ENCODE results near the gene ANP32D.
A peak's percentile ranks its signal among the peaks of the same experiment; 100 is the strongest.
"Not testable (repeated sequence)": the region's sequence is repeated elsewhere in the genome, so short reads cannot be mapped to it uniquely, and the experiment has no call there.

Gene ANP32D

DNA sequence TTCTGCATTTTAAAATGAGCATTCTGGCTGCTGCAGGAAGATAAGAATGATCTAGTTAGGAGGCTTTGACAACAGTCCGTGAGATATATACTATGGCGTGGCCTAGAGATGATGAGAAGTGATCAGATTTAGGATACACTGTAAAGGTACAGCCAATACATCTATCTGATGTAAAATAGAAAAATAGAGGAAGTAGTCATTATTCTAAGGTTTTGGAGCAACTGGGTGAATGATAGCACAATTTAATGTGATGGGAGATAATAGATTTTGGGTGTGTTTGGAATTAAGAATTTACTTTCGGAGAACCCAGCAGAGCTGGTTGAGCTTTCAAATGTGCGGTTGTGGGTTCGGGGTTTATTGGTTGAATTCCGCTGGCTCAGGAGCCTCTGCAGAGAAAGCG, at the start of gene ANP32D:
Gene ANP32D, plus strand, starts transcription at position 301 of the 400 bp plus-strand sequence. CDS start 106 bp downstream, outside the sequence.
- no peak for DNase-seq

DNA sequence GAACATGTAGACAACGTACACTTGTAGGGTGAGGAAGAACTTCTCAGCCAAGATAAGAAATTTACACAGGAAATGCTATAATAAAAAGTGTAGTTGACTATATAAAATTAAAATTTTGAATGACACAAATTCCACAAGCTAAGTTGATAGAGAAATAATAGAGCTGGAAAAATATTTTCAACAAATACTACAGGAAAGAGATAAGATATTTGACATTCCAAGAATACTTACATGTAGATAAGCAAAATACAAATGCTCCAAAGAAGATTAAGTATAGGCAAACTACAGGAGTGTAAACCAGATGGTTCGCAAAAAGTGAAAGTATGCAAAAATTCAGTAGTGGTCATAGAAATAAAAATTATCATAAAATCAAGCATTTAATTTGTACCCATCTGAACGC, 49.2 kb upstream of the ANP32D start:
- no peak for DNase-seq

DNA sequence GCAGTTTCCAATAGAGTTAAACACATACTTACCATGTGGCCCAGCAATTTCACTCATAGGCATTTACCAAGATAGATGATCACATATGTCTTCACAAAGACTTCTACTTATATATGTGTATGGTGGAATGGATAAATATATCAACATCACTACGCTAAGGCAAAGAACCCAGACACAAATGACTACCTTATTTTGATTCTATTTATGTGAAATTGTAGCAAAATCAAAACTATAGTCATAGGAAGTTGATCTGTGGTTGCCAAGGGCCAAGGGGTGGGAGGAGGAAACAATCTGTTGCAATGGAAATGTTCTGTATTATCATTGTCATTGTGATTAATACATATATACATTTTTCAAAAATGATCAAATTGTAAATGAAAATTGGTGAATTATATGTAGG, 47.7 kb upstream of the ANP32D start:
- DNase-seq: no peak

DNA sequence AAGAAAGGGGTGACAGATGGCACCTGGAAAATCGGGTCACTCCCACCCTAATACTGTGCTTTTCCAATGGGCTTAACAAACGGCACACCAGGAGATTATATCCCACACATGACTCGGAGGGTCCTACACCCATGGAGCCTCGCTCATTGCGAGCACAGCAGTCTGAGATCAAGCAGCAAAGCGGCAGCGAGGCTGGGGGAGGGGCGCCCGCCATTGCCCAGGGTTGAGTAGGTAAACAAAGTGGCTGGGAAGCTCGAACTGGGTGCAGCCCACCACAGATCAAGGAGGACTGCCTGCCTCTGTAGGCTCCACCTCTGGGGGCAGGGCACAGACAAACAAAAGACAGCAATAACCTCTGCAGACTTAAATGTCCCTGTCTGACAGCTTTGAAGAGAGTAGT, 38.3 kb upstream of the ANP32D start:
- not testable (repeated sequence) for DNase-seq

DNA sequence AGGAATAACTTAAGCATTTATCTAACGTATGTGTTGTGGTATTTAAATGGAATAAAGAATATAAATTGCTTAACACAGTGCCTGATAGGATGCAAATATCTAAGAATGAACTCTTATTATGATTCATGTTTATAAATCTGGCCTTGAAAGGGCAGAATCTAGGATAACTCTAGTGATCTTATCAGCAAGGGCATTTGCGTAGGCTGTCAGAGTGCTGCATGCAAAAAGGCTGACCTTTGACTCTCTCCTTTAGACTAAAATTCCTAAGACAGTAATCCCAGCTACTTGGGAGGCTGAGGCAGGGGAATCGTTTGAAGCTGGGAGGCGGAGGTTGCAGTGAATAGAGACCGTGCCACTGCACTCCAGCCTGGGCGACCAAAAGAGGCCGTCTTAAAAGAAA, 31.3 kb upstream of the ANP32D start:
- DNase-seq: no peak

DNA sequence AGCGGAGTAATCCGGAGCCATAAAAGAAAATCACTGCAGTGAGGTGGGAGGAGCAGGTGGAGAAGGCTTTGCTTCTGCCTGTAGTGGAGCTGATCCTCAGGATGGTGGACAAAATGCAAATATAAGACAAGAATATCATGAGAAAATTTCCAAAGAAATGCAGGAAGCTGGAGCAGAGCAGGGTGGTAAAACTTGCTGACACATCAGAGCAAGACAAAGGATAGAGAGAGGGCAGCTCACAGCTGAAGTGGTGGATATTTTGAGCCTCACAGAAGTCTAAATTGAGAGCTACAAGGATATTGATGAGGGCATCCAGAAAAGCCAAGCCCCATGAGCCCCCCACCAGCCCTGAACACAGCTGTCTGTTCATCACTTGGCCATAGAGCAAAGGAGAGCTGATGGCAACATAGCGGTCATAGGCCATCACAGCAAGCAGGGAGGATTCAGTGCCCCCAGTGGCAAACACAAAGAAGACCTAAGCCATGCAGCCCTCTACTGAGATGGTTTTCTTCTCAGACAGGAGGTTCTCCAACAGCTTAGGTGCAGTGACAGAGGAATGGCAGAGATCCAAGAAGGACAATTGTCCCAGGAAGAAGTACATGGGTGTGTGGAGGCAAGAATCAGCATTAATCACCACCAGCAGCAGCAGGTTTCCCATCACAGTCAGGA, 30.0 kb upstream of the ANP32D start:
- no peak for DNase-seq

DNA sequence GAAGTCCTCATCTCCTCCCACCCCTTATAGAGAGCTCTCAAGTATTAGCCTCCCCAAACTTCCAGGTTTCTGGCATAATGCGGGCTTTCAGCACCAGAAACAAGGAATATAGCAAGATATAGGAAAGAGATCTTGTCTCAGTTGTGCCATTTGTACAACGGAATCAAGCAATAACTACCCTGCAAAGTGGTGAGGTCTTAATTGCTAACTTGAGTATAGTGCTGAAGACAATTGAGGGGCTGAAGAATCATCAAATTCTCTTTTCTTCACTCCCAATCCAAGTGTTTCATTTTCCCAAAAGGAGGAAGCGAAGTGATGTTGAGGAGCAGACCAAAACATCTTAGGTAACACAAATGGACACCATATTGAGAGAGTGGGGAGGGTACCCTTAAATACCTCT, 26.8 kb upstream of the ANP32D start:
- DNase-seq: no peak

DNA sequence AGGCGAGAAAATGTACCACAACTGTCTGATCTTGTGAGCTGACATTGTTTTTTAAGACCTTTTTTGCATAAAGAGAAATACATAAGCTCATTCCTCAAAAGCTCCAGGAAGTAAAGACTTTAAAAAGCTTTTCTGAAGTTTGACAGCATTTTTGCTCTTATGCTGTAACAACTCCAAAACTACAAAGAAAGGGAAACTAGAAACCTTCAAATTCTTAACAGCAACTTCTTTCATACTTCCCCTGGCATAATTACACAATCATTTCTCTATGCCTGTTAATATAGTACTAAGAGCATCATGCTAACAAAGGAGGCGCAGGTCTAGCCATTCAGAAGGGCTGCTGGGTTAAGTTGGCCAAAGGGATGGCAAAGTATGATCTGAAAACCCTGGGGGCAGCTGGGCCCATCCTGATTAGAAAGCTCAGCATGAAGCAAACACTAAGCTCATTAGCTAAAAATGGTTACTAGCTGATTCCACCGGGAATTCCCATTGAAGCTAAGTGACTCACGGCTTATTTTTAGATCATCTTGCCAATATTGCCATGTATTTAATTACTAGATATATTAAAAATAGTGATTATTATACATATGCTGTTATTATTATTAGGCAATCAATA, 26.1 kb upstream of the ANP32D start:
- DNase-seq: no peak

DNA sequence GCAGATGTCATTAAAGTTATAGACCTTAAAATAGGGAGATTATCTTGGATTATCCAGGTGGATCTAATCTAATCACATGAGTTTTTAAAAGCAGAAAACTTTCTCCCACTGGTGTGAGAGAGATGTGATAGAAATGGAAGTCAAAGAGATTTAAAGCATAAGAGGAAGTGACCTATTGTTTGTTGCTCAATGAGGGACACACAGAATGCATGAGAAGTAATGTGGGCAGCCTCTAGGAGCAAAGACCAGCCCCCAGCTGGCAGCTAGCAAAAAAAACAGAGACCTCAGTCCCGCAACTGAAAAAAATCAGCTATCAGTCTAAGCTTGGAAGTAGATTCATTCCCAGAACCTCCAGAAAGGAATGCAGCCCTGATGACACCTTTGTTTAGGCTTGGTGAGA, 24.6 kb upstream of the ANP32D start:
- DNase-seq: no peak

DNA sequence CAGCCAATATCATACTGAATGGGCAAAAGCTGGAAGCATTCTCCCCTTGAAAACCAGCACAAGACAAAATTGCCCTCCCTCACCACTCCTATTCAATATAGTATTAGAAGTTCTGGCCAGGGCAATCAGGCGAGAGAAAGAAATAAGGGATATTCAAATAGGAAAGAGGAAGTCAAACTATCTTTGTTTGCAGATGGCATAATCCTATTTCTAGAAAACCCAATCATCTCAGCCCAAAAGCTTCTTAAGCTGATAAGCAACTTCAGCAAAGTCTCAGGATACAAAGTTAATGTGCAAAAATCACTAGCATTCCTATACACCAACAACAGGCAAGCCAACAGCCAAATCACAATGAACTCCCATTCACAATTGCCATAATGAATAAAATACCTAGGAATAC, 21.0 kb upstream of the ANP32D start:
- no peak for DNase-seq

DNA sequence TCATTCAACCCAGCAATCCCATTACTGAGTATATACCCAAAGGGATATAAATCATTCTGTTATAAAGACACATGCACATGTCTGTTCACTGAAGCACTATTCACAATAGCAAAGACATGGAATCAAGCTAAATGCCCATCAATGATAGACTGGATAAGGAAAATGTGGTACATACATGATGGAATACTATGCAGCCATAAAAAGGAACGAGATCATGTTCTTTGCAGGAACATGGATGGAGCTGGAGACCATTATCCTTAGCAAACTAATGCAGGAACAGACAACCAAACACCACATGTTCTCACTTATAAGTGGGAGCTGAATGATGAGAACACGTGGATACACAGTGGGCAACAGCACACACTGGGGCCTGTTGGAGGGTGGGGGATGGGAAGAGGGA, 19.4 kb upstream of the ANP32D start:
- DNase-seq: not testable (repeated sequence)

DNA sequence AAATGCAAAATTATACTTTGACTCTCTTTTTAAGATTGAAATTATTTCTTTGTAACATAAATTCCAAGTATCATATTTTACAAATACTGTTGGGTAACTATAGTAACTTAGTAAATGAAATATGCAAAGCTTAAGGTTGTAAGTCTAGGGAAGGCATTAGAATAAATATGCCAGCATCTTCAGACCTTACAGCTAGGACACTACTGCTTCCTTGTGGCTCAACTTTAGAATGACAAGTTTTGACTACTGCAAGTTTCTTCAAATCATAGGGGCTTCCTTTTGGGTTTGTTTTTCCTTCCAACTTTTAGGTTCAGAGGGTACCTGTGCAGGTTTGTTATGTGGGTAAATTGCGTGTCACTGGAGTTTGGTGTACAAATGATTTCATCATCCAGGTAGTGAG, 17.7 kb upstream of the ANP32D start:
- DNase-seq: peak; percentile 4

DNA sequence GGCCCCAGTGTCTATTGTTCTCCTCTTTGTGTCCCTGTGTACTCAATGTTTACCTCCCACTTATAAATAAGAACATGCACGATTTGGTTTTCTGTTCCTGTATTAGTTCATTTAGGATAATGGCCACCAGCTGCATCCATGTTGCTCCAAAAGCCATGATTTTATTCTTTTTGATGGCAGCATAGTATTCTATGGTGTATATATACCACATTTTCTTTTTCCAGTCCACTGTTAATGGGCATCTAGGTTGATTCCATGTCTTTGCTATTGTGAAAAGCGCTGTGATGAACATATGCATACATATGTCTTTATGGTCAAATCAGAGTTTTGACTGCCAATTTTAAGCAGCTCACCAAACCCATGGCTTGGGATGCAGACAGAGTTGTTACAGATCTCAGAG, 17.2 kb upstream of the ANP32D start:
- no peak for DNase-seq

DNA sequence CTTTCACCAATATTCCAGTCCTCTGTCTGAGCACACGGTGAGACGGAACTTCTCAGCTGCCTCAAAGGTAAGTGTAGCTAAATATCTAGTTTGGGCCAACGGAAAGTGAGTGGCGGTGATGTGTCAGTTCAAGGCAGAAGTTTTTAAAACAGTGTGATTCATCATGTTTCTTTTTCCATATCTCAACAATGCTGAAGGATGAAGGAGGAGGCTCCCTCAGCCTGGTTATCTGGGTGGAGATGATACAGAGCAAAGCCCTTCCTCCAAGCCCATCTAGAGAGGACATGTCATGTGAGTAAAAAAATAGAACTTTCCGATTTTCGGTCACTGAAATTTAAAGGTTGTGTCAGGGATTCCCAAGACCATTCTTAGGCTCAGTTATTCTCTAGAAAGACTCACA, 13.1 kb upstream of the ANP32D start:
- no peak for DNase-seq

DNA sequence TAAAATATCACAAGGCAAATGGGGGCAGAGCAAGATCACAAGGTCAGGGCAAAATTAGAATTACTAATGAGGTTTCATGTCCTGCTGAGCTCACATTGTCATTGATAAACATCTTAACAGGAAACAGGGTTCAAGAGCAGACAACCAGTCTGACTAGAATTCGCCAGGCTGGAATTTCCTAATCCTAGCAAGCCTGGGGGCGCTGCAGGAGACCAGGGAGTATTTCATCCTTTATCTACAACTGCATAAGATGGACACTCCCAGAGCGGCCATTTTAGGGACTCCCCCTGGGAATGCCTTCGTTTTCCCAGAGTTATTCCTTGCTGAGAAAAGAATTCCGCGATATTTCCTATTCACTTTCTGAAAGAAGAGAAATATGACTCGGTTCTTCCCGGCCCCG, 3.3 kb upstream of the ANP32D start:
- not testable (repeated sequence) for DNase-seq

DNA sequence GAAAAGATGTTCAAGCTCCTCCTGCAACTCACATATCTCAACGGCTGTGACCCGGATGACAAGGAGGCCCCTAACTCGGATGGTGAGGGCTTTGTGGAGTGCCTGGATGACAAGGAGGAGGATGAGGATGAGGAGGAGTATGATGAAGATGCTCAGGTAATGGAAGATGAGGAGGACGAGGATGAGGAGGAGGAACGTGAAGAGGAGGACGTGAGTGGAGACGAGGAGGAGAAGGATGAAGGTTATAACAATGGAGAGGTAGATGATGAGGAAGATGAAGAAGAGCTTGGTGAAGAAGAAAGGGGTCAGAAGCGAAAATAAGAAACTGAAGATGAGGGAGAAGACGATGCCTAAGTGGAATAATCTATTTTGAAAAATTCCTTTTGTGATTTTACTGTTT, 702 bp downstream of the ANP32D start:
- no peak for DNase-seq

DNA sequence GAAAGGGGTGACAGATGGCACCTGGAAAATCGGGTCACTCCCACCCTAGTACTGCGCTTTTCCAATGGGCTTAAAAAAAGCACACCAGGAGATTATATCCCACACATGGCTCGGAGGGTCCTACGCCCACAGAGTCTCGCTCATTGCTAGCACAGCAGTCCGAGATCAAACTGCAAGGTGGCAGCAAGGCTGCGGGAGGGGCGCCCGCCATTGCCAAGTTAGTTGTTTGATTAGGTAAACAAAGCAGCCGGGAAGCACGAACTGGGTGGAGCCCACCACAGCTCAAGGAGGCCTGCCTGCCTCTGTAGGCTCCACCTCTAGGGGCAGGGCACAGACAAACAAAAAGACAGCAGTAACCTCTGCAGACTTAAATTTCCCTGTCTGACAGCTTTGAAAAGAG, 2.1 kb downstream of the ANP32D start:
- DNase-seq: not testable (repeated sequence)

DNA sequence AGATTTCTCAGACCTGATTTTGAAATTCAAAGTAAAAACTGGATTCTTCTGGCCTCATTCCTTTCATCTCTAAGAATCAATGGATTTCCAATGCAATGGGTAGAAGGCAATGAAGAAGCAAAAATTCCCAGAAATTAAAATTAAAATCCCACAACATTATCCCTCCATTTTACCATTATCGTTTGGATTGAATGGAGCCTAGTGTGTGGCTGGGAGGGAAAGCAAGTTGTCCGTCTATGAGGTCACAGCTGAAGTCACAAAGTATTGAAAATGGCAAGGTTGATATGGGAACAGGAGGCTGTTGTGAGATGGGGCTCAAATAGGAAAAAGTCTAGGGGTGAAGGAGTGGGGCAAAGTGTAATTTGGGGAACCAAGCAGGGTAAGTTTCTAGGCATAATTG, 9.8 kb downstream of the ANP32D start, which contains the start of gene C12orf54:
Gene C12orf54, plus strand, starts transcription at position 301 of the 400 bp plus-strand sequence. CDS start 799 bp downstream, outside the sequence.
- DNase-seq: no peak

DNA sequence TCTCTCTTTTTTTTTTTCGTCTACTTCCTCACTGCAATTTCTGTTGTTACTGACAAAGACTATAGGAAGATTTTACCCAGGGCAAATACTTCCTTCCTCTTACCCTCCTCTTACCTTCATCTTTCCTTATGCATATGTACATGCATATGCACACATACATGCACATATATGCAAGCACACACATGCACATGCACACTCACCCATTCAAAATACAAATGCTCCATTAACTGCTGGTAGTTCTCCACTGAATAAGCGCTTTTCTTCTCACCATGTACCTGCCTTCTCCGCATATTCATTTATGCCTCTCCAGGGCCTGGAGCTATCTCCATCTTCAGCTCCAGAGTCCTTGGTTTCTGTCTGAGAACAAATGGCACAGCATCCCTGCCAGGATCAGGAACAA, 10.6 kb downstream of the ANP32D start:
- no peak for DNase-seq

DNA sequence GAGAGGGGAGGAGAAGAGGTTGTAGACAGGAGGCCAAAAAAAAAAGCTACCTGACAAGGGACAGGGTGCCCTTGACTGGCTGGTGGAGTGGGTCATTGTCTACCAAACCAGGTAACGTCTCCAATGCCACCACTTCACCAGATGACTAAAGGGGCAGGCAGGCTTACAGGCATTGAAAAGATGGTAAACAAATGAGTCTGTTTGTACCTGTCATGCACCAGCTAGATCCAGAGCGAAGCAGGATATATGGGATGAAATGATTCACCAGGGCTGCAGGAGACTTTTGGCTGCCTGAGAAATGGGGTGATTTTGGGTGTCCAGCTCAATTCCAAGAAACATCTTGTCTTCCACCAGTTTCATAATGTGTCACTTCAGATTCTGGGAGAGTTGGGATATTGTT, 13.9 kb downstream of the ANP32D start:
- no peak for DNase-seq

DNA sequence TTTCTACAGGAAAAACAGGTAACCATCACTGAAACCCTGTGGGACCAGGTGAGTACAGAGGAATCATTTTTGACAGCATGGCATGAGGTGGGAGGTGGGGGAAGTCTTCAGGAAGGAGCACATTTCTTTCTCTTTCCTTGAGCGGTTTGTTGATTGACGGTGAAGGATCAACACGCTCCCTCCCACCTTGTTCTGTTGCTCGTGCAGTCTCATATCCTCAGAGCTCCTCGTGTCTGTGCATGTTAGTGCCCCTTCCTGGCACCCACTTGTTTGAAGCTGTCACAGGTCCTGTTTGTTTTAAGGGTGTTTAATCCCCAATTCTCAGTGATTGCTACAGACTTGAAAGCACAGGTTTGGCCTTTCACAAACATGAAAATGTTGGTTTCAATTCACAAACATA, 14.3 kb downstream of the ANP32D start:
- no peak for DNase-seq

DNA sequence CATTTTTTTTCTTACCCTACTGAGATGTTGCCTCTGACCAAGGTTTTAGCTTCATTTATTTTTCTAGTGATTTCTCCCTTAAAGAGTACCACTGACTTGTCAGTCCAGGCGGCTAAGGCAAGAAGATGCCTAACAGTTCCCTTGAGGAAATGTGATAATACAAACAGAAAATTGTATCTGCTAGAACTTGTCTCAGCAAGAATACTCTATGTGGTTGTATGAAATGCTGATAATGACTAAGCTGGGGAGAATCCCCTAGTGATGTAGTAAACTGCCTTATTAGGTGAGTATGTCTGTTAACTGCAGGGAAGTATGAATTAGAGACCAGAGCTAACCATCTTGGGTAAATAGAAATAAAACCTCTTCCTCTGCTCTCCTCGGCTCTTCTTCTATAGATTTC, 16.7 kb downstream of the ANP32D start:
- peak; percentile 5 for DNase-seq

DNA sequence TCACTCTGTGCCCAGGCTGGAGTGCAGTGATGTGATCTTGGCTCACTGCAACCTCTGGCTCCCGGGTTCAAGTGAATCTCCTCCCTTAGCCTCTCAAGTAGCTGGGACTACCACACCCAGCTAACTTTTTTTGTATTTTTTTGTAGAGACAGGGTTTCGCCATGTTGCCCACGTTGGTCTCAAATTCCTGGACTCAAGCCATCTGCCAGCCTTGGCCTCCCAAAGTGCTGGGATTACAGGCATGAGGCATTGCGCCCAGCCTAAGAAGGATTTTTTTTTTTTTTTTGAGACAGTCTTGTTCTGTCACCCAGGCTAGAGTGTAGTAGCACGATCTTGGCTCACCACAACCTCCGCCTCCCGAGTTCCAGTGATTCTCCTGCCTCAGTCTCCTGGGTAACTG, 17.1 kb downstream of the ANP32D start:
- DNase-seq: not testable (repeated sequence)

DNA sequence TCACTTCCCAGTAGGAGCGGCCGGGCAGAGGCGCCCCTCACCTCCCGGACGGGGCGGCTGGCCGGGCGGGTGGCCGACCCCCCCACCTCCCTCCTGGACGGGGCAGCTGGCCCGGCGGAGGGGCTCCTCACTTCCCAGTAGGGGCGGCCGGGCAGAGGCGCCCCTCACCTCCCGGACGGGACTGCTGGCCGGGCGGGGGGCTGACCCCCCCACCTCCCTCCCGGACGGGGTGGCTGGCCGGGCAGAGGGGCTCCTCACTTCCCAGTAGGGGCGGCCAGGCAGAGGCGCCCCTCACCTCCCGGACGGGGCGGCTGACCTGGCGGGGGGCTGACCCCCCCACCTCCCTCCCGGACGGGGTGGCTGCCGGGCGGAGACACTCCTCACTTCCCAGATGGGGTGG, 27.9 kb downstream of the ANP32D start:
- not testable (repeated sequence) for DNase-seq

DNA sequence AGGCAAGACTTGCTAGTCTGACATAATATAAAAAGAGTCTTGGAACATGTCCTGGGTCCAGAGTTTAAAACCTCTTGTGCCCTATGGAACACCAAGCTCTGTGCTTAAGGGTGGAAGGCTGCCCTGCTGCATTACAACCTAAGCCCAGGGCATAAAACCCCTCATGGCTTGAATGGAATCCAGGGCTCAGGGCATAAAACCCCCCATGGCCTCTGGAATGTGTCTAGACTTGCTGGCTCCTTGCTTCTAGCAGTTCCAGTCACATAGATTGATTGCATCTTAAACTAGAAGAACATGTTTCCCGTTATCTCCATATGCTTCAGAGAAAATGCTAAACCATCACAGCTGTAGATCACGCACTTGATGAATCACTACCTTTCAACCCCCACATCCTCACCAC, 34.5 kb downstream of the ANP32D start:
- not testable (repeated sequence) for DNase-seq
